Keratinocyte (primary cell): ENCODE data around the gene SCUBE3. TPM values are rescaled to one million over a fixed set of nuclear protein-coding genes. Genes with fewer than 3 reads are reported as not detected.

Experiments
- DNase-seq: peaks from one replicate; pipeline ENCODE4 v3.0.0-alpha.2; 2011; ENCODE audit warnings: low read depth, missing footprints, low spot score
- FAIRE-seq: peaks from 2 replicates; lab custom pipeline; 2011; peaks lifted over from hg19 to GRCh38; lab: Jason Lieb, UNC
- H2AFZ ChIP-seq: 2 replicates; pipeline ENCODE4 v1.6.0; 2012; ENCODE audit warnings: low read length, control low read depth, inconsistent platforms; ENCODE audit not compliant: control insufficient read depth
- H3K27ac ChIP-seq: 2 replicates; pipeline ENCODE4 v1.5.1; 2011; ENCODE audit warnings: low read length; ENCODE audit not compliant: control insufficient read depth, insufficient read depth
- H3K27me3 ChIP-seq: 3 replicates; pipeline ENCODE4 v1.6.0; 2011; ENCODE audit warnings: low read length; ENCODE audit not compliant: control insufficient read depth, insufficient read depth; ENCODE audit errors: extremely low read depth
- H3K36me3 ChIP-seq, 2 experiments: 2 replicates in 1 of 2; 3 replicates in 1 of 2; pipeline ENCODE4 v1.5.1; 2011; ENCODE audit warnings: low read length in 2 of 2, mild to moderate bottlenecking in 1 of 2; ENCODE audit not compliant: control insufficient read depth in 2 of 2, insufficient read depth in 2 of 2; ENCODE audit errors: extremely low read depth in 1 of 2
- H3K4me1 ChIP-seq: 3 replicates; pipeline ENCODE4 v1.5.1; 2011; ENCODE audit warnings: low read length; ENCODE audit not compliant: control insufficient read depth, insufficient read depth; ENCODE audit errors: extremely low read depth
- H3K4me2 ChIP-seq: 3 replicates; pipeline ENCODE4 v1.6.0; 2011; ENCODE audit warnings: low read depth, low read length; ENCODE audit not compliant: control insufficient read depth, insufficient read depth; ENCODE audit errors: extremely low read depth
- H3K4me3 ChIP-seq, 3 experiments: fragments of 200-600 bp in 1 of 3; sonication (generic) in 1 of 3; 2 replicates in 2 of 3; 3 replicates in 1 of 3; pipeline ENCODE4 v1.5.1; 2011 to 2016; ENCODE audit warnings: low read length in 3 of 3, mild to moderate bottlenecking in 3 of 3, control low read depth in 2 of 3, inconsistent platforms in 1 of 3, low read depth in 1 of 3, mixed read lengths in 1 of 3, mixed run types in 1 of 3, moderate library complexity in 1 of 3; ENCODE audit not compliant: control insufficient read depth in 2 of 3, insufficient read depth in 2 of 3; ENCODE audit errors: extremely low read depth in 1 of 3
- H3K79me2 ChIP-seq: 2 replicates; pipeline ENCODE4 v1.6.0; 2012; ENCODE audit warnings: low read length; ENCODE audit not compliant: control insufficient read depth, insufficient read depth
- H3K9ac ChIP-seq: 3 replicates; pipeline ENCODE4 v1.6.0; 2011; ENCODE audit warnings: low read length; ENCODE audit not compliant: control insufficient read depth, insufficient read depth; ENCODE audit errors: extremely low read depth
- H3K9me1 ChIP-seq: 3 replicates; pipeline ENCODE4 v1.6.0; 2011; ENCODE audit warnings: low read length; ENCODE audit not compliant: control insufficient read depth, insufficient read depth; ENCODE audit errors: extremely low read depth
- H3K9me3 ChIP-seq: 2 replicates; pipeline ENCODE4 v1.5.1; 2012; ENCODE audit warnings: low read depth, low read length; ENCODE audit not compliant: control insufficient read depth
- H4K20me1 ChIP-seq: 3 replicates; pipeline ENCODE4 v1.6.0; 2011; ENCODE audit warnings: low read length; ENCODE audit not compliant: control insufficient read depth, insufficient read depth; ENCODE audit errors: extremely low read depth
- EZH2 ChIP-seq: IDR thresholded peaks from one replicate; pipeline ENCODE4 v1.6.1; 2012; ENCODE audit warnings: inconsistent platforms, mild to moderate bottlenecking, low read length, moderate library complexity
- dilution Hi-C: fragments of 300-500 bp; cut with MboI; formaldehyde crosslinking; loops from one replicate; pipeline ENCODE4 v1.7.0; 2020; ENCODE audit warnings: low sequenced_read_pairs; ENCODE audit not compliant: extremely low pct_ligation_motif_present
- polyA plus RNA-seq, 5 experiments: library from polyadenylated mRNA; depleted of rRNA in 3 of 5; stranded (reverse) in 3 of 5; stranded (forward) in 1 of 5; unstranded in 1 of 5; fragments of >200 nt; gene quantifications; 1 replicate in 1 of 5; 2 replicates in 3 of 5; 3 replicates in 1 of 5; pipeline versions ENCODE4 v1.2.1 to v1.2.3, GENCODE V29; 2011 to 2012; ENCODE audit warnings: missing spikeins in 2 of 5, low read depth in 1 of 5, low replicate concordance in 1 of 5
- TF ChIP-seq, protein P1 (sequence below), 3 experiments: IDR thresholded peaks in 1 of 3; conservative IDR thresholded peaks in 1 of 3; optimal IDR thresholded peaks in 1 of 3; 2 replicates in 2 of 3; 3 replicates in 1 of 3; pipeline versions ENCODE3 to v1.5.1; 2011; ENCODE audit warnings: low read length in 3 of 3, mild to moderate bottlenecking in 3 of 3, moderate library complexity in 2 of 3, control low read depth in 1 of 3, inconsistent platforms in 1 of 3; ENCODE audit not compliant: insufficient read depth in 2 of 3; ENCODE audit errors: extremely low read depth in 1 of 3

The SCUBE3 gene
- polyA plus RNA-seq, 1 donor (not counting 4 experiments of a cell fraction or from before 2014, with no cell fraction given): 0.01 TPM

DNA sequence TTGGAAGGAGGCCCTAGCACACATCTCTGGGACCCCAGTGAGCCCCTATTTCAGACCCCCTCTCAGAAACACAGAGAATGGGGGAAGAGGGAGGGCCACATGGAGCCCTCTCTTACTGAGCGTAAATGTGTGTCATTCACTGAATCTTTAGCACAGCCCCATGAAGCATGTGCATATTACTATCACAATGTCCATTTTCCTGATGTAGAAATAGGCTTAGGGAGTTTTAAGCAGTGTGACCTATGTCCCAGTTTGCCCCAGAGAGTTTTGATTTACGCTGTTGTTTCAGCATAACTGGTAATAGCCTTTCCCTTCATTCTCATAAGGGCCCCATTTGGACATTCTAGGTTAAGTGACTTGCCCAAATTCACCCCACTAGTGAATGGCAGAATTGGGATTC lies 47.6 kb upstream of the SCUBE3 start:
- H2AFZ ChIP-seq: no peak overlapping the region
- FAIRE-seq: no peak
- no peak overlapping the region for H3K4me3 ChIP-seq
- H3K79me2 ChIP-seq: no peaks in the 10 kb centered on the region
- no peaks in the 10 kb centered on the region for H3K9me1 ChIP-seq
- no peak for TF ChIP-seq EZH2
- TF ChIP-seq, protein P1, sequence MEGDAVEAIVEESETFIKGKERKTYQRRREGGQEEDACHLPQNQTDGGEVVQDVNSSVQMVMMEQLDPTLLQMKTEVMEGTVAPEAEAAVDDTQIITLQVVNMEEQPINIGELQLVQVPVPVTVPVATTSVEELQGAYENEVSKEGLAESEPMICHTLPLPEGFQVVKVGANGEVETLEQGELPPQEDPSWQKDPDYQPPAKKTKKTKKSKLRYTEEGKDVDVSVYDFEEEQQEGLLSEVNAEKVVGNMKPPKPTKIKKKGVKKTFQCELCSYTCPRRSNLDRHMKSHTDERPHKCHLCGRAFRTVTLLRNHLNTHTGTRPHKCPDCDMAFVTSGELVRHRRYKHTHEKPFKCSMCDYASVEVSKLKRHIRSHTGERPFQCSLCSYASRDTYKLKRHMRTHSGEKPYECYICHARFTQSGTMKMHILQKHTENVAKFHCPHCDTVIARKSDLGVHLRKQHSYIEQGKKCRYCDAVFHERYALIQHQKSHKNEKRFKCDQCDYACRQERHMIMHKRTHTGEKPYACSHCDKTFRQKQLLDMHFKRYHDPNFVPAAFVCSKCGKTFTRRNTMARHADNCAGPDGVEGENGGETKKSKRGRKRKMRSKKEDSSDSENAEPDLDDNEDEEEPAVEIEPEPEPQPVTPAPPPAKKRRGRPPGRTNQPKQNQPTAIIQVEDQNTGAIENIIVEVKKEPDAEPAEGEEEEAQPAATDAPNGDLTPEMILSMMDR (optimal IDR thresholded peaks at IDR 0.05 in 1 of 3, IDR thresholded peaks at IDR 0.05 in 1 of 3, conservative IDR thresholded peaks at IDR 0.05 in 1 of 3; ENCODE audit: extremely low read depth in 1 of 3, insufficient read depth in 2 of 3, low read length in 3 of 3): no peak
- no peaks in the 10 kb centered on the region for H4K20me1 ChIP-seq
- H3K9me3 ChIP-seq: peaks cover 2% of the 10 kb centered on the region
- no peak for DNase-seq
- no peaks in the 10 kb centered on the region for H3K36me3 ChIP-seq
- H3K27ac ChIP-seq: no peak overlapping the region
- no peak overlapping the region for H3K4me2 ChIP-seq
- H3K9ac ChIP-seq: no peak overlapping the region
- peaks cover 3% of the 10 kb centered on the region for H3K27me3 ChIP-seq
- peaks cover 9% of the 10 kb centered on the region for H3K4me1 ChIP-seq
- dilution Hi-C loops: no loop called here

DNA sequence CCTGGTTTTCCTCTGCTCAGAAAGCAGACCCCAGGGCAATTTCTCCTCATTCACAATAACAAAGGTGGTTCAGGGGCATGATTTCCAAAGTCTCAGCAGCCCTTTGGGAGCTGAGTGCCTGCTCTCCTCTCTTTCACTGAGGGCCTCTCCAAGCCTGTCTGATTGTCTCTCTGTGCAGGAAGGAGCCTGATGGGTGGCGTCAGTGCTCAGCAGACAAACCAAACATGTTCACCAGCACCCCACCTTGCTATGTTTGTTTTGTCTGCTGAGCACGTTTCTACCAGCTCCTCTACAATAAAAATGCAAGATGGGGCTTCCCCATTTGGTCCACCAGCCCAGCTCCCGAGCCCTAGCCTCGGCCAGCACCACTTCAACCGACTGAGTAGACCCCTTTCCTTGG lies 47.2 kb upstream of the SCUBE3 start:
- Histone ChIP-seq H3K4me1 (peaks cover 9% of the 10 kb centered on the region), H2AFZ (no peak overlapping the region), H3K79me2 (no peaks in the 10 kb centered on the region), H3K4me3 (no peak overlapping the region), H3K27ac (no peak overlapping the region), H3K4me2 (no peak overlapping the region), H4K20me1 (no peaks in the 10 kb centered on the region), H3K9me1 (no peaks in the 10 kb centered on the region), H3K36me3 (no peaks in the 10 kb centered on the region), H3K9me3 (peaks cover 2% of the 10 kb centered on the region), H3K9ac (no peak overlapping the region), H3K27me3 (peaks cover 3% of the 10 kb centered on the region)
- FAIRE-seq (no peak), DNase-seq (no peak)
- dilution Hi-C loops: no loop called here
- TF ChIP-seq, protein P1 (optimal IDR thresholded peaks at IDR 0.05 in 1 of 3, IDR thresholded peaks at IDR 0.05 in 1 of 3, conservative IDR thresholded peaks at IDR 0.05 in 1 of 3; ENCODE audit: extremely low read depth in 1 of 3, insufficient read depth in 2 of 3, low read length in 3 of 3): no peak
- TF ChIP-seq EZH2: no peak
